GM23248 (cell line): Measurements from ENCODE around the gene GRIN1.

Source experiments
- EZH2 ChIP-seq: fragments of 200-600 bp; sonication (generic); IDR thresholded peaks from 2 replicates; pipeline ENCODE4 v1.6.1; 2018; ENCODE audit warnings: antibody characterized with exemption, mild to moderate bottlenecking; ENCODE audit not compliant: insufficient read depth, poor library complexity, severe bottlenecking
- EZH2phosphoT487 ChIP-seq: fragments of 200-600 bp; sonication (generic); IDR thresholded peaks from 2 replicates; pipeline ENCODE4 v1.6.1; 2018; ENCODE audit warnings: antibody characterized with exemption, moderate library complexity, mild to moderate bottlenecking, low read depth; ENCODE audit not compliant: insufficient read depth

DNA sequence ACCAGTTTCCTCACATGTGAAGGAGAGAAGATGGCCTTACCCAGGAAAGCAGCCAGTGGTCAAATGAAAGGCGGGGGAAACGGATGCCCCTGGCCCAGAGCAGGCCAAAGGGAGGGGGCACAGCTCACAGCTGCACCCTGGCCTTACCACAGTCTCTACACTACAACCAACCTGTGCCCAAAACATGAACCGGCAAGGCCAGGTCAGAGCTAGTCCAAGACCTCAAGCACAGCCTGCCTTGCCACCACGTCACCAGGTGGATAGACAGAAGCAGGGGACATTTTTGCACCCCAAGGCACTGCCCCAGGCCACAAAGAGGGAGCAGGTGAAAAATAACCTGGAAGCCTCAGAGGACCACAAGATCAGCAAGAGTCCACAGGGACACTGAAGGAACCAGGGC lies 4.5 kb downstream of the GRIN1 start:
- TF ChIP-seq EZH2 (no peak), EZH2phosphoT487 (no peak)
